Inferior parietal cortex (tissue), 1 donor: ENCODE data around the gene CRYGN.

Source experiments
- DNase-seq: peaks from one replicate; pipeline ENCODE4 v3.0.0-alpha.2; 2016; ENCODE audit errors: extremely low spot score

CRYGN gene

DNA sequence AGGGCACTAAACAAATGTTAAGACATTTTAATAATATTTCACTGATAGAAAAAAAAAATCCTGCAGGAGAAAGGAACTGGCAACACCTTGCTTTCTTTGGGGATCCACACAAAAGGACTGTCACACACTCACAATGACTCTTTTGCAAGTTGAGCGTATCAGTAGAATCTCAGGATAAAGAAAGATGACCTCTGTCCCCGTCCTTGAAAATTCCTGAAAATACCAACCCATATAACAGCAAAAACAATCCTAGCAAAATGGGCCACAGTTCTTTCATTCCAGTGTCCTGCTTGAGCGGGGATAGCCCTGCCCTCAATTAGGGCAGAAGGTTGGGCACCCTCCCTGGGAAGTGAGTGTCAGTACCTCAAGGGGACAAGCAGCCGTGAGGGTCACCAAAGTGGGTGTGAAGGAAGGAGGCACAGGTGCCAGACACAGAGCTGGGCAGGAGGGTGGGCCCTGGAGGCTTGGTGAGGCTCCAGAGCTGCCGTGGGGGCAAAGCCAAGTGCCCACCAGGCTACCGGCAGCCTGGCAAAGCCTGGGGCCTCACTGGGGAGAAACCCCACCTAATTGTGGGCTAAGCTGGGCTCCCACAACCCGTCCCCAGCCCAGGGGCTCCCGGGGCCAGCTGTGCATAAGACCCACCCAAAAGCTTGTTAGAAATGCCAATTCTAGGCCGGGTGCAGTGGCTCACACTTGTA is 32.9 kb downstream of the CRYGN start:
- no peak for DNase-seq

DNA sequence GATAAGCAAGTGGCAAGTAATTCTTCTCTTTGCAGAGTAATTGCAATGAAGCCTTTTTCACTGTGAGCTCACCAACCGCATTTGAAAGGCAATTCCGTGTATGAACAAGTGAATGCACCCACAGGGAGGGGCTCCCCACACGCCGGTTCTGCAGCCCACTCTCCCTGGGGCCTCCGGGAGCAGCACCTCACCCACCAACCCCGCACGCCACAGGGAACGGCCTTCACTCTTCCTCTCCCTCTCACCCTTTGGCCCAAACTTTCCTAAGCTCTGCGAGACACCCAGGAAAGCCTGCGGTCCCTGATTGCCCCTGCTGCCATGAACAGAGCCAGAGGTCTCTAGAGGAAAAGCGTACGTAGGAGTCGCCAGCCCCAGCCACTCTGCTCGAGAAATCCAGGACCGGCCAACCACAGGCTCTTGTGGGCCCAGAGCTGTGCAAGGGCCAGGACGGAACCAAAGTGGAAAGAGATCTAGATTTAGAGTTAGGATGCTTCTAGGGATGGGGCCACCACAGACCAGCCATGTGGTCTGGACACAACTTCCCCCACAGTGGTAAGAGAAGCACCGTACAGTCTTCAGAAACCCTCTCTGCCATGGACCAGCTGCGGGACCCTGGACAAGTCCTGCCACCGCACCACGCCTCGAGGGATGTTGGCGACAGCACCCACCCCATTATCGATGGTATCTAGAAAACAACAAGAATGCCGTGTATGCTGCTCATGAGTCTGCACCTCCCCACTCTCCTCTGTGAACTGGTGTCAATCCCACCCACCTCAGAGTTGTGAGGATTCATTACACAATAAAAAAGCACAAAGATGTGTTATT is 33.7 kb downstream of the CRYGN start:
- no peak for DNase-seq

DNA sequence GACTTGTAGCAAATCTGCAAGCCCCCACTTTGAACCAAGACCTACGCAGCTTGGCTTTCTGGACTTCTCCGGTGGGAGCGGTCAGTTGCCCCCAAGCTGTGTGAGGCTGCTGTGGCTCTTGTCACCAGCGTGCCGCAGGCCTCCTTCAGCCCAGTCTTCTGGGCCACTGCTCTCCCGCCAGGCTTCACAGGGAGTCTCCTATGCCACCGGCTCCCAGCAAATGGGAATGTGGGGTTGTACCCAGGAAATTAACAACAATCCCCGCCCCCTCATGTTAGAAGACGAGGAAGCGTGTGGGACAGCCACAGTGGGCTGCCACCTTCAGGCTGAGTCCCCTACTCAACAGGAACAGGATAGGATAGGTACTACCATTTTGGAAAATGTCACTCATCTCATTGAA is 34.4 kb downstream of the CRYGN start:
- DNase-seq = no peak

DNA sequence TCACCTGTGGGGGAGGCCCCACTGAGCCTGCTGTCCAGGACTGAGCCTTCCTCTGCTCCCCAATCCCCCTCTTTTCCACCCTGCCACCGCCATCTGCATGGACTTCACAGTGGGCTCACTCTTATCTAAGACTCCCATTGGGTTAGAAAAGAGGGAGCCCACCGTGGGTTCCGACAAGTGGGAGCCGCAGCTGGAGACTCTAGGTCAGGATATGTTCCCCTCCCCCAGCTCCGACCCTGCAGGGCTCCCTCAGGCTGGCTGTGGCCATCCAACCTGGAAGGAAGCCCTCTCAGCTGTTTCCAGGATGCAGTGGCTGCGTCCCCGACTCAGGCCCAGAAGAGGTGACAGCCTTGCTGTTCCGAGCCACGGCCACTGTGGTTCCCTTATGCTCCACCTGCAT is 34.9 kb downstream of the CRYGN start:
- DNase-seq = no peak

DNA sequence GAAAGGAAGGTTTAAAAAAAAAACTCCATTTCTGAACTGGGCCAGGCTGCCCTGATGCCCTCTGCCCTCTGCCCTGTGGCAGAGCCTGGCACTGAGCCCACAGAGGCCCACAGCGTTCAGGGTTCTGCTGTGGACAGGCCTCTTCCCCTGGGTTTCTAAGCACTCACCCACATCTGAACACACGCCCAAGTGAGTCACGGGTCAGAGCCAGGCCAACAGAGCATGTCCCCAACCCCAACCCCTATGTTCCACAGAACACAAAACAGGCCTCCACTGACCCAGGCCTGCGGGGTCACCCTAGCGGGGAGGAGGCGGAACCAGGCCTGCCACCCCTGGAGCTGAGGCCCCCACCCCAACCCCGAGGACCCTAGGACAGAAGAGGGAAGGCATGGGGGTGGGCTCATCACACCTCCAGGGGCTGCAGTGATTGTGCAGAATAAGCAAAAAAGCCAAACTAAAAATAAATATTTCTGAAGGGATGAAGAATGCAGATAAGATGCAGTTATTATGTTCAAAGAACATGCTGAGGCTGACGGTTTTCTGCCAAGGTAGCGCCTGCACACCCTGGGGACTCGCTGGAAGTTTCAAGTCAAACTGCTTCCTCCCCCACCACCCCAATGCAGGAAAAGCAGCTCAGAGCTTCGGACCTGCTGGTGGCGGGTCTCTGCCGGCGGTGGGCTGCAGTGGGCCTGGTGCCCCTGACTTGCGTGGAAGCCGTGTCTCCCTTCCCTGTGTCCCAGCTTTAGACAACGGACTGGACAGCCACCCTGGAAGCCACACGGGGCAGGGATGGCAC is 35.5 kb downstream of the CRYGN start:
- DNase-seq = no peak

DNA sequence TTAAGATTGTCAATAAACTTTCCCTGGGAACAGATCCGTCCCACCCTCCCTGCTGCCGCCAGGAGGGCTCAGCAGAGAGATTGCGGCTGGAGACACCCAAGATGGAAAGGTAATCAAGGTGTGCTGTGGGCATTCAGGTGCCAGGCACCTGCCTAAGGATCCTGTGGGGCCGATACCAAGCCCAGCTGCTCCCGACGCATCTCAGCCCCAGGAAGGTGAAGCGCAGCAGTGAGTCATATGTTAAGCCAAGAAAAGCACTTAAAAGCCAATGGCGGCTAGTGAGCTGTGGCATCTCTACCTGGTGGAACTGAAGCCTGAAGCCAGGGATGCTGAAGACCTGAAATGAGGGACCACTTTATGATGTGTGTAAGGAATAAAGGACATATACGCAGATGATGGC is 36.2 kb downstream of the CRYGN start:
- DNase-seq = no peak

DNA sequence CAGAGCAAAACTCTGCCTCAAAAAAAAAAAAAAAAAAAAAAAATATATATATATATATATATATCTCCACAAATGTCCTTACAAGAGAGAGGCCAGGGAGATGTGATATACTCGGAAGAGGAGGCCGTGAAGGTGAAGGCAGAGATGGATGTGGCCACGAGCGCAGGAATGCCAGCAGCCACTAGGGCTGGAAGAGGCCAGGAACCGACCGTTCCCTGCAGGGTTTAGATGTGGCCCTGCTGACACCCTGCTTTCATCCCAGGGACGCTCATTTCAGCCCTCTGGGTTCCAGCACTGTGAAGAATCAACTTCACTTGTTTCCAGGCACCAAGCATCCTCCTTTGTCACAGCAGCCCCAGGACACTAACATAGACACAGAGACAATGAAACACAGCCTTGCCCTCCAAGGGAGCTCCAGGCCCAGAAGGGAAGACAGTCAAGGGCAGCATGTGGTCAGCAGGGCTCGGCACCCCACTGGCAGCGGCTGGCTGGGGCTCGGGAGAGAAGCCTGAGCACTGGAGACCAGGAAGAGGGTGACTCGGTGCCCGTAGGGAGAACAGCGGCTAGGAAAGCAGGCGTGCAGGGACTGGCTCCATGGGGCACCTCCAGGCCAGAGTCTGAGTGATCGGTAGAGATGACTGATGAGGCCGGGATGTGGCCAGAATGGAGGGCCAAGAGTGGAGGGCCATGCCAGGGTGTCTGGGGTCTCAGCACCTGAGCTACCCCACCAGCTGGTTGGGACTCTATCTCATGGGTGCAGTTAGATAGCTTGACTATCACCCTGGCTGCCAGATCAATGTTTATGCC is 37.7 kb downstream of the CRYGN start:
- DNase-seq = no peak

DNA sequence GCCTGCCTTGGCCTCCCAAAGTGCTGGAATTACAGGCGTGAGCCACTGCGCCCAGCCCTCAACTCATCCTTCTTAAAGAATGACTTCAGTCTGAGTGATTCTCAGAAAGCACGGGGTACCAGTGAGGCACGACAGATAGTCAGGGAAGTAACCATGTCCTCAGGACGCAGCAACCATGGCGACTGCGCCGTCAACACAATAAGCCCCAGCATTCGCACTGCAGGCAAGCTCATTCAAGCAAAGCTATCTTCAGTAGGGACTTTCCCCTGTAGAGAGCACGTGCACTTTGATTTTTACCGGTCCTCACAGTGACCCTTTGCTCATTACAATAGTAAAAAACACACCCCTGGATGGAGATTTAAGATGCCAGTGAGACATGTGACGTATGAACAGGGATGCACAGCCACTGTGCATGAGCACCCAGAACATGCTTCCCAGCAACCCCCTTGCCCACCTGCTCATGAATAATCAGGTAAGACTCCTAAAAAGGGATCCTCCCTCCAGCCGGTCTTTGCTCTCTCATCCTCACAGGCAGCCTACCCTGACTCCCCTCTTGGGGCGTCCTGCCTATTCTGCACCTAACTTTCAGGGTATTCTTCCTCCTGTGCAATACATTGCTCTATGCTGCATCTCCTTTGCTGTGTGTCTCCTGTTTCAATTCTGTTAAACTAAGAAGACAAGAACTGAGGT is 39.2 kb downstream of the CRYGN start:
- no peak for DNase-seq

DNA sequence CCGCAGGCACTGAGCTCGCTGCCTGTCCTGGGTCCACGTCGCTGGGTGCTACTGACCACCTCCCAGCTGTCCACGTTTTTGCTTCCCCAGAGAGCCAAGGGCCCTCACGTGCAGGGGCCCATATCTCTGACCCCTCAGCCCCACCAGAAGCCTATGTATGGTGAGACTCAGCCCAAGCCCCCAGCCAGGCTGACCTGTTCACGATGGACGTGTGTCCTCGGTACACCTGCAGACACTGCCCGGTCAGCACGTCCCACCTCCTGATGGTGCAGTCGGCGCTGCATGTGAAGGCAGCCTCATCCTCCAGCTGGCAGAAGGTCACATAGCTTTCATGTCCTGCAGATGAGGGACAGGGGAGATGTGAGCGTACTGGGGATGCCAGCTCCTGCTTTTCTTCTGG is 40.0 kb downstream of the CRYGN start:
- DNase-seq = no peak

DNA sequence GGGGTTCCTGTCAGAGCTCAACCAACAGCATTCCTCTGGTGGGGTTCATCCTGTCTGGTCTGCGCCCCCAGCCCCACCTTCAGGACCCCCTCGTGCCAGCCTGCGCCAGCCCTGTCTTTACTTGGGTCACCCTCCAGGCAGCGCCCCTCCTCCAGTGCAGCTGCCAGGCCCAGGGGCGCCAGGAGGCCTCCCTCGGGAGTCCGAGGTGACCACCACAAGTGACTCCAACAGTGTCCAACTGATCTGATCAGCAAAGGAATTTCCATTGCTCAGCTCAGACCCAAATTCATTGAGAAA is 40.7 kb downstream of the CRYGN start:
- no peak for DNase-seq

DNA sequence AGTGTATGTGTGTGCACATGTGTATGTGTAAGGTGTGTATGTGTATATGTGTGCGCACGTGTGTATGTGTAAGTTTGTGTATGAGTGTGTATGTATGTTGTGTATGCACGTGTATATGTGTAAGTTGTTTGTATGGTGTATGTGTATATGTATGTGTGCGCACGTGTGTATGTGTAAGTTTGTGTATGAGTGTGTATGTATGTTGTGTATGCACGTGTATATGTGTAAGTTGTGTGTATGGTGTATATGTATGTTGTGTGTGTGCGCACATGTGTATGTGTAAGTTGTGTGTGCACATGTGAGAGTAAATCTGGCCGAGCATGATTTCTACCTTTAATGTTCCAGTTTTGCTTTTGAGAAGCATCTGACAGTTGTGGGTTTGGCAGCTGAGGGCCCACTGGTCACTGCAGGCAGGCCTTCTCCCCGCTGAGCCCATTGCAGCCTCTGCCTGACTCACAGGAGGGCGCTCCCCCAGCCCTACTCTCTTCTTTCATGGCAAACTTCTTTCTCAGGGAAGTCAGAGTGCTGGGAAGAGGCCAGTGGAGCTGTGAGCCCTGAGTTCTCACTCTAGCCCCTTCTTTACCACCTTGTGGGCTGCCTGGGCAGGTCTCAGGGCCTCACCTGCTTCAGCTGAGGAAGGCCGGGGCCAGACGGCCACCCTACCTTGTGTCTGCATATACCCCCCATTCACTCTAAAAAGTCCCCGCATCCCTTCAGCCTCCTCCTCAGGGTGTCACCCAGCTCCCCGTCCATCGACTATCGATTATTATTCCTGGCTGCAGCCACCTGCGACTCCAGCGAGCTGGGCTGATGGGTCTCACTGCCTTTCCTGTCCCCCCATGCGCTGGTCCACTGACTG is 41.3 kb downstream of the CRYGN start:
- no peak for DNase-seq

DNA sequence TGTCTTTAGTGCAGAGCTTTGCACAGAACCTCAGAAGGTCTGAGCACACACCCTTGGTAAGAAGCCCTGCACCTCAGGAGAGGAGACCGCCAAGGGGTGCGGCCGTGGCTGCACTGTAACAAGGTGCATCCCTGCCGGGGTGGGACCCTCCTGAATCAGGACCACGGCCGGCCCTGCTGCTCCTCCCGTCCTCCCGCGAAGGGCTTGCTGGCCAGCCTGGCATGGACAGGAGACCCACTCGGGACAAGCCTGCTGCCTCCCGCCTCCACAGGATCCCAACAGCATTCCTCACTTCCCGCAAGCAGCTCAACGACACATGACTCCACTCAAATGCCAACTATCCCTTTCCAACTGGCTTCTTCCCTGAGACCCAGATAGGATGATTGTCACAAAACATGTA is 42.9 kb downstream of the CRYGN start:
- DNase-seq = no peak

DNA sequence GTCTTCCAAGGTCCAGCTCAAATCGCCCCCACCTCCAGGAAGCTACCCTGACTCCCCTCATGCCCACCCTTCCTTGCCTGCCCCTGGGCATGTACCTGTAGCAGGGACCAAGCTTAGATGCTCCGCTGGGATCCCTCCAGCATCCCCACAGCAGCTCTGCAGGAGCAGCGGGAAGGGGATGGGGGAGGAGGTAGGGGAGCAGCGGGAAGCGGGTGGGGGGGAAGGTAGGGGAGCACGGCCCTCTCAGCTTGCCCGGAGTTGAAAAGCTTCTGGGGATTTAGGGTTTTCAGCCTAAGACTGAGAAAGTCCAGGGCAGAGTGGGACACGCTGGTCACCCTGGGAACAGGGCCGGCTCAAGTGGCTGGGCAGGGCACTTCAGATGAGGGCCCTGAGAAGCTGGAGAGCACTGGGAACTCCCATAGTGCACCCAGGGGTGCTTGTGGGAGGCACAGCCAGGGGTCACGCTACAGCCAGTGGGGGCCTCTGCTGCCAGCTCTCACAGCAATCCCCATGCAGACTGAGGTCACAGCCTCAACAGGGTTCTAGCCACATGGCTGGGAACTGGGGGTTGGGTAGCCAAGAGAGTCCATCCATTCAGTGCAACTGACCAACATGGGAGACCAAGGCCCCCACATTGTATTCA is 43.5 kb downstream of the CRYGN start:
- no peak for DNase-seq

DNA sequence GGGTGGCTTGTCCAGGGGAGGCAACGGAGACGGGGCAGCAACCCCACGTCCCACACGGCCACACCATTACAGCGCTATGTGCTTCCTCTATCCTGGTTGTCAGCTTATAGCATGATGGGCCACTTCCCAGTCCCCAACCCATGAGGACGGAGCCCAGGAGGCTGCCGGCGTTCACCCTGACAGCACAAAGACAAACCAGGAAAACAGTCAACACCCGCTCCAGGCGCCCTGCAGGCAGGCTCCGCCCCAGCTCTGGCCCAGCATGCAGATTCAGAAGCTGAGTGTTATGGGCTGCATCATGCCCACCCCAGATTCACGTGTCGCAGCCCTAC is 44.9 kb downstream of the CRYGN start:
- DNase-seq = no peak

DNA sequence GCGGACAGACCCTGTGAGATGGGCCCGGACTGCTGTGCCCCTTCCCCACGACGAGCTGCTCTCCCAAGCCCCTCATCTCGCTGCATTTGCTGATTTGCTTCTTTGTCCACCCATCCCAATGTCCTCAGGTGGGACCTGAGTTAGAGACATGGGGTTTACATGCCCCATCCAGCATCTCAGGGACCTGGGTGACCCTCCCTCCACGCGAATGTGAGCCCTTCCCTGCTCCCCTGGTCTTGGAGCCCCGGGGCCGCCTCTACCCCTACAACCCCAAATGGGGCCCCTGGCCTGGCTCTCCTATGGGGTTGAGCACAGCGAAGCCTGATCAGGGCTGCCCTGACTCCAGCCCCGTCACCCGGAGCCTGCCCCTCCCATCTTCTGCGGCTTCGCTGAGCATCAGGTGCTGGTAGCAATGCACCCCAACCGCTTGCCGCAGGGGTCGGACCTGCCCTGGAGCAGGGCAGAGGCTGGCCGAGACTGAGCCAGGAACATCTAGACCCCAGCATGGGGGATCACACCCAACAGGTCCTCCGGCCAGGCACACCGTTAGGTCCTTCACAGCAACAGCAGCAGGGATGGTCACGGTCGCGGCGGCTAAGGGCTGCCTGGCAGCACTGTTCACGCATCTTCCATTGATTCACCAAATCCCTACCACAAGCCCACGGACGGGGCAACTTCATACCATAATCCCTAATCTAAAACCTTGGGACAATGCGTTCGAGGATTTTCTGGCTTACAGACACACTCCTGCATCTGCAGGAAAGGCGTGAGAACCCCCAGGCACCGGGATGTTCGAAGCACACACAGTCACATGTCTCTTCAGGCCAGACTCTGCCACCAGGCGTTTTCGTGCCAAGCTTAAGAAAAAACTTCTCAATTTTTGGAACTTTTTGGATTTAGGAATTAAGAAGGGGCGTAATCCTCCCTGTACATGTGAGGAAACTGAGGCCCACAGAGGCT is 45.6 kb downstream of the CRYGN start:
- no peak for DNase-seq

DNA sequence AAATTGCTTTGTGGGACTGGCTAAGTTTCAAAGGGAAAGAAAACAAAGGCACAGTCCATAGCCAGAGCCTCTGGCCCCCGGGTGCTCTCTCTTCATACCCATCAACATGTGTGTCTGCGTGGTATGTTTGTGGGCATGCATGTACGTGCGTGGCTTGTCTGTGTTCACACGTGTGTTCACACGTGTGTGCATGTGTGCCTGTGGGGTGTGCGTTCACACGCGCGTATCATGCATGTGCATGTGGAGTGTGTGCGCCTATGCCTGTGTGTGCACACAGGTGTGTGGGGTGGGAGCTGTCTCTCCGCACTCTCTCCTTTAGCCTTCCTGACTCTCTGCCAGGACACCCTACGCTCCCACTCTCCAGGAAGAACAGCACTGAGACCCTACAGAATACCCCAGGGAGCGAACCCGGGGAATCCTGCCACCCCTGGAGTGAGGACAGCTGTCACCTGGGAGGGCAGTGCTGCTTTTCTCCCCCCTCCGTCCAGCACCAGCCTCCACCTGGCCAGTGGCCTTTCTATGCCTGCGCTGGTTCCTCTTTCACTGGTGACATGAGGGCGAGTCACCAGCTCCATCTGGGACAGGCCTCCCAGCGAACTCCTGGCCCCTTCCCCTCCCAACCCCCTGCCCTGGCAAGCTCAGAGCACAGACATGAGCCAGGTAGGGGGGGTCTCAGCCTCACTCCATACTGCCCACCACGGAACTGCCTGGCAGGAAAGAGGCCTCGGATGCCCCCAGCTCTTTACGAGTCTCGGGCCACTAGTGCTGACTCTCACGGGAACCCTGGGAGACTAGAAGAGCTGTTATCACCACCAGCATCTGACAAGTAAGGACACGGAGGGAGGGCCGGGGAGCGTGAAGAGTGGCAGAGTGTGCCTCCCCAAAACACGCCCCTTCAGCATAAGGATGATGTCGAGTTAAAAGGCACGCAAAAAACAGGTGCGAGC is 46.6 kb downstream of the CRYGN start:
- no peak for DNase-seq

DNA sequence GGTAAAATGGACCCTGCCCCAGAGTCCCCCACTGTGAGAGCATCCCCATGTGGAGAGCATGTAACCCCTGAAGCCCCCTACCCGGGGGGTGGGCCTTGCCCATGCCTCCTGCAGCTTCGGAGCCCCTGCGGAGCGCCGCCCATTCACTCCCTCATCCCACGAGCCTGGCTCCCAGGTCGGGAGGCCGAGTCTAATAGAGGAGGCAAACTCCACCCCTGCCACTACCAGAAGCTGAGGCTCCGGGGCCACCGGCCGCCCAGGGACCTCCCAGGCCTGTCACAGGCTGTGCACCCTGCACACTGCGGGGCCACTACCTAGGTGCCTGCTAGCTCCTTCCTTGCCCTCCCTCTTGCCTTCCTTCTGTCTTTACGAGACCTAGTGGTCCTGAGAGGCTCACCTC is 47.5 kb downstream of the CRYGN start:
- DNase-seq = no peak

DNA sequence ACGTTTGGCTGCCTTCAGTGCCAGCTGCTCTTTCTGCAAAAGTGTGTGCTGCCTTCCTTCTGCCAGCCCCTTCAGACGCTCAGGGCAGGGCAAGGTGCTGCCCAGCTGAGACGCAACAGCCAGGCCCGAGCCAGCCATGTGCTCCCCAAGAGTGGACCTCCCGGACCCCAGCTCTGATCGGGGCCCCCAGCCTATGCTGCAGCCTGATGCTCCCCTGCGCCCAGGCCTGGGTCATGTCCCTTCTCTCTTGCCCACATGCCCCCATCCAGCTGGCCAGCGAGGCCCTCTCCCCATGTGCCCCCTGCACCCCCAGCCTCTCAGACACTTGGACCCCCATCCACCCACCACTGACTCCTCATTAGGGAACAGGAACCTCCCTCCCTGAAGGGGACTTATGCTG is 47.9 kb downstream of the CRYGN start:
- DNase-seq = no peak
